PC-3 (cell line): ENCODE data around the gene SH3GL3. TPM values are rescaled to one million over a fixed set of nuclear protein-coding genes. Genes with fewer than 3 reads are reported as not detected.

Source experiments
- ATAC-seq: fragments of 200-7000 bp; cut with Tn5 transposase; 2 replicates; pipeline ENCODE4 v1.9.1; 2020; ENCODE audit warnings: mild to moderate bottlenecking, moderate library complexity
- BruUV-seq: library from RNA; stranded (reverse); fragments of 400-500 nt; replicated peaks from 2 replicates; lab custom pipeline; 2021; lab: Mats Ljungman, UMichigan
- CTCF ChIA-PET: fragments of 300-600 bp; sonication (Branson Sonifier 250); formaldehyde crosslinking; loops from one replicate; lab custom pipeline; 2022; ENCODE audit warnings: antibody characterized with exemption; lab: Charles Lee
- POLR2A ChIA-PET: fragments of 300-600 bp; sonication (Branson Sonifier 250); formaldehyde crosslinking; loops from one replicate; lab custom pipeline; 2022; ENCODE audit warnings: antibody characterized with exemption; ENCODE audit not compliant: unreplicated experiment; lab: Charles Lee
- DNase-seq: peaks from one replicate; pipeline ENCODE4 v3.0.0-alpha.2; 2015
- H2AFZ ChIP-seq: fragments of 300-600 bp; sonication (generic); 2 replicates; pipeline ENCODE4 v1.6.0; 2016; ENCODE audit warnings: antibody characterized with exemption, low read length
- H3F3A ChIP-seq: fragments of 300-600 bp; sonication (generic); one replicate; pipeline ENCODE4 v1.6.0; 2017; ENCODE audit warnings: antibody characterized with exemption, low read length, control low read depth, mild to moderate bottlenecking; ENCODE audit not compliant: unreplicated experiment
- H3K27ac ChIP-seq: fragments of 300-600 bp; sonication (generic); 2 replicates; pipeline ENCODE4 v1.5.1; 2016; ENCODE audit warnings: mild to moderate bottlenecking, low read length
- H3K27me3 ChIP-seq: fragments of 300-600 bp; sonication (generic); 2 replicates; pipeline ENCODE4 v1.6.1; 2016; ENCODE audit warnings: low read length, mixed read lengths
- H3K36me3 ChIP-seq: fragments of 300-600 bp; sonication (generic); 2 replicates; pipeline ENCODE4 v1.6.1; 2016; ENCODE audit warnings: low read depth, mixed run types, low read length, mixed read lengths
- H3K4me1 ChIP-seq: fragments of 300-600 bp; sonication (generic); 2 replicates; pipeline ENCODE4 v1.5.1; 2016; ENCODE audit warnings: low read length; ENCODE audit not compliant: insufficient read depth
- H3K4me2 ChIP-seq: fragments of 300-600 bp; sonication (generic); 2 replicates; pipeline ENCODE4 v1.6.0; 2016; ENCODE audit warnings: low read length
- H3K4me3 ChIP-seq: fragments of 300-600 bp; sonication (generic); 2 replicates; pipeline ENCODE4 v1.5.1; 2016; ENCODE audit warnings: mild to moderate bottlenecking, low read length, mixed read lengths
- H3K79me2 ChIP-seq: fragments of 300-600 bp; sonication (generic); 2 replicates; pipeline ENCODE4 v1.6.1; 2017; ENCODE audit warnings: low read length, mixed read lengths
- H3K9ac ChIP-seq: fragments of 300-600 bp; sonication (generic); 2 replicates; pipeline ENCODE4 v1.6.0; 2016; ENCODE audit warnings: mild to moderate bottlenecking, low read length
- H3K9me2 ChIP-seq: fragments of 300-600 bp; sonication (generic); replicated peaks from 2 replicates; pipeline ENCODE4 v1.6.1; 2016; ENCODE audit warnings: mixed run types, low read length, mixed read lengths
- H3K9me3 ChIP-seq: fragments of 300-600 bp; sonication (generic); 2 replicates; pipeline ENCODE4 v1.6.1; 2016; ENCODE audit warnings: low read length, mixed read lengths
- H4K20me1 ChIP-seq: fragments of 300-600 bp; sonication (generic); 2 replicates; pipeline ENCODE4 v1.6.1; 2016; ENCODE audit warnings: low read length, mixed read lengths
- CTCF ChIP-seq: fragments of 300-600 bp; sonication (generic); conservative IDR thresholded peaks from 2 replicates; pipeline ENCODE4 v1.5.1; 2017; ENCODE audit warnings: antibody characterized with exemption, low read depth, mild to moderate bottlenecking, low read length
- EZH2 ChIP-seq: fragments of 300-600 bp; sonication (generic); IDR thresholded peaks from one replicate; pipeline ENCODE4 v1.6.1; 2017; ENCODE audit warnings: antibody characterized with exemption, mild to moderate bottlenecking, low read length; ENCODE audit not compliant: unreplicated experiment
- EZH2phosphoT487 ChIP-seq: fragments of 300-600 bp; sonication (generic); IDR thresholded peaks from 2 replicates; pipeline ENCODE4 v1.6.1; 2018; ENCODE audit warnings: mild to moderate bottlenecking, antibody characterized with exemption, low read length, borderline replicate concordance
- intact Hi-C: fragments of 100-400 bp; cut with micrococcal nuclease; formaldehyde crosslinking; loops from 2 replicates; pipeline ENCODE4 v1.9.0; 2023
- total RNA-seq: library from RNA; depleted of rRNA; stranded (reverse); fragments of >200 nt; gene quantifications from 2 replicates; pipeline ENCODE4 v1.2.3, GENCODE V29; 2014

SH3GL3 gene
- total RNA-seq, 1 experiment from 2014 or later: 3.6 TPM

DNA sequence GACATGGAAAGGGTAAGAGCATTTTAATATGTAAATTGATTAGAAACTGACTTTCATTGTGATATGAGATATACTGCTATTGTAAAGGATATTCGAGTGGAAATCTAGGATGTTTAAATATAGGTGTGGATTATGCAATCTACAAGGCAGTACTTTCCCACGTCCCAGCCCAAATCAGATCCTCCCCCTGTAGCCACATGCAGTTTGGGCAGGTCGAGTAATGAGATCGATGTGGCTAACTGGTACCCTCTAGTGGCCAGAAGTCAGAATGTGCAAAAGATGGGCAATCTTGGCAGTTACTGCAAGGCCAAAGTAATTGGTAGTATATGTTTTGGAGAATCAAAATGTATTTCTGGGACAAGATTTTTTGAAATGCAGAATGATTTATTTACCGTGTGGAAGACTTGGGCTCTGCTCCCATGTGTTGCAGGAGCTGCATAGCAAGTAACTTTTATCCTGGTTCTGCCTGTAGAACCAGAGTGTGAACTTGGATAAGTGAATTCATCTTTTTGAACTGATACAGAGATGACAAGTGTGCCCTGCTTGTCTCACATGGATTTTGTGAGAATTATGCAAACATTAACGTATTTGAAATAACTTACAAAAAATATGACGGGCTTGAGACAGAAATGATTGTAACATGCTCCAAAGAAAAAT, 112.3 kb downstream of the SH3GL3 start:
- Histone ChIP-seq H3K79me2 (no peaks in the 10 kb centered on the region), H2AFZ (no peak overlapping the region), H3K27ac (no peak overlapping the region), H3K27me3 (no peaks in the 10 kb centered on the region), H3F3A (no peaks in the 10 kb centered on the region), H3K4me2 (no peak overlapping the region), H4K20me1 (no peaks in the 10 kb centered on the region), H3K36me3 (no peaks in the 10 kb centered on the region), H3K9me3 (no peaks in the 10 kb centered on the region), H3K4me1 (no peaks in the 10 kb centered on the region), H3K9ac (no peak overlapping the region), H3K9me2 (no peaks in the 10 kb centered on the region), H3K4me3 (no peak overlapping the region)
- peak; percentile 81 for ATAC-seq
- intact Hi-C loops: loop anchor here (1.0 kb wide), 2 partner anchors 121 to 311 kb away; no protein-coding TSS in a partner anchor
- TF ChIP-seq CTCF (peak; percentile 94), EZH2phosphoT487 (no peak)
- POLR2A ChIA-PET: no interaction called here
- CTCF ChIA-PET: interaction anchor here (0.6 to 1.9 kb wide), 2 partner anchors 112 to 476 kb away, joined by 3 to 4 read pairs; partner anchors contain the start of gene SH3GL3
- BruUV-seq: no TSS peak
- DNase-seq: peak; percentile 87

DNA sequence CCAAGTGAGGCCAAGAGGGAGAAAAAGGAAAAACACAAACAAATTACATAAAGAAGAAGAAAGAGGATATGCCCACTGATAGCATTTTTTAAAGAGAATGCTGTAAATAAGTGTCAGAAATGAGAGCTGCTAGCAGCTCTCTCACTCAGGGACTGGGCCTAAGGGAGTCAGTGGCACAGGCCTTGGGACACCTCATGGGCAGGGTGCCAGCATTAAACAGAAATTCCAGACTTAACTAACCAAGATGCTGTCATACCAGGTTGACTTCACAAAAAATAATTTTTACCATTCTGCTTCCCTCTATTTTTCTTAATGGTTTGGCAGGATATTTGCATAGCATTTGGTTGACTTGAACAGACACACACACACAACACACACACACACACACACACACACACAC, 114.5 kb downstream of the SH3GL3 start:
- no TSS peak for BruUV-seq
- intact Hi-C loops: no loop called here
- Histone ChIP-seq H3K9me2 (no peaks in the 10 kb centered on the region), H3F3A (no peaks in the 10 kb centered on the region), H2AFZ (no peak overlapping the region), H3K27me3 (no peaks in the 10 kb centered on the region), H3K4me1 (no peaks in the 10 kb centered on the region), H3K9me3 (no peaks in the 10 kb centered on the region), H3K27ac (no peak overlapping the region), H3K4me3 (no peak overlapping the region), H3K79me2 (no peaks in the 10 kb centered on the region), H3K4me2 (no peak overlapping the region), H3K36me3 (no peaks in the 10 kb centered on the region), H3K9ac (no peak overlapping the region), H4K20me1 (no peaks in the 10 kb centered on the region)
- no peak for ATAC-seq
- ChIA-PET CTCF (interaction anchor here (1.9 kb wide), 1 partner anchor 115 kb away, joined by 4 read pairs; the partner anchor contains the start of gene SH3GL3), POLR2A (interaction anchor here (0.6 to 0.7 kb wide), 2 partner anchors 112 to 416 kb away, joined by 6 to 19 read pairs; no protein-coding TSS in a partner anchor)
- TF ChIP-seq CTCF (no peak), EZH2phosphoT487 (no peak), EZH2 (no peak)
- DNase-seq: no peak

- Histone ChIP-seq H3K79me2 (no peaks in the 10 kb centered on the region), H3K9me3 (no peaks in the 10 kb centered on the region), H3K27ac (no peak overlapping the region), H3K4me1 (peaks cover 7% of the 10 kb centered on the region; the same call in 1 of the 2 replicates), H3K4me2 (no peak overlapping the region), H3K36me3 (no peaks in the 10 kb centered on the region), H3K27me3 (no peaks in the 10 kb centered on the region), H3K4me3 (no peak overlapping the region), H3K9ac (no peak overlapping the region), H3K9me2 (no peaks in the 10 kb centered on the region), H4K20me1 (no peaks in the 10 kb centered on the region), H2AFZ (no peak overlapping the region), H3F3A (no peaks in the 10 kb centered on the region)
- no TSS peak for BruUV-seq
- intact Hi-C loops: loop anchor here (1.0 to 5.0 kb wide), 4 partner anchors 87 to 470 kb away; partner anchors contain the start of gene ADAMTSL3
- TF ChIP-seq EZH2: no peak
- TF ChIP-seq EZH2phosphoT487: no peak
- TF ChIP-seq CTCF: no peak
- POLR2A ChIA-PET: interaction anchor here (0.6 to 0.7 kb wide), 2 partner anchors 125 to 467 kb away, joined by 5 to 7 read pairs; no protein-coding TSS in a partner anchor
- no peak for ATAC-seq
- CTCF ChIA-PET: interaction anchor here (1.6 kb wide), 1 partner anchor 182 kb away, joined by 7 read pairs; no protein-coding TSS in a partner anchor
- no peak for DNase-seq
Measured at GRCh38 chr15:83565138-83565537, 118.0 kb downstream of the SH3GL3 start.
